Activated CD4-positive, CD25-positive, alpha-beta regulatory T cell treated with anti-CD3 and anti-CD28 coated beads, Interleukin-2, amount 50 U/mL, for 16 hours (primary cell): Measurements from ENCODE around the gene ISCA2.

ENCODE experiments used
- DNase-seq: peaks from one replicate; pipeline ENCODE4 v3.0.0-alpha.2; 2020; ENCODE audit warnings: low read depth, low spot score

Gene ISCA2

DNA sequence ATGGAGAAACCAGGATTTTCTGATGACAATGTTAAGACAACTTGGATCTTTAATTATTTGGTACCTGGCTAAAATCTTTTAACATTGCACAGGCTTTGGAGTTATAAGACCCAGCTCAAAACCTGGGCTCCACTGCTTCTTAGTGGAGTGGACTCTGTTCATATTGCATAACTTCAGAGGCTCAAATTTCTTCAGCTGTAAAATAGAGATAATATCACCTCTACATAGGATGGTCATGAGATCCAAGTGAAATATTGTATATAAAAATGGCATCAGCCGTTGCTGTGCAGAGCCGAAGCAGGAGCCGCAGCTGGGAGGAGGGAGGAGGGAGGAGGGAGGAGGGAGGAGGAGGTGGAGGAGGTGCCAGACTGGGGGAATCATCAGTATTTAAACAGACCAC lies 11.0 kb upstream of the ISCA2 start:
- DNase-seq: no peak

DNA sequence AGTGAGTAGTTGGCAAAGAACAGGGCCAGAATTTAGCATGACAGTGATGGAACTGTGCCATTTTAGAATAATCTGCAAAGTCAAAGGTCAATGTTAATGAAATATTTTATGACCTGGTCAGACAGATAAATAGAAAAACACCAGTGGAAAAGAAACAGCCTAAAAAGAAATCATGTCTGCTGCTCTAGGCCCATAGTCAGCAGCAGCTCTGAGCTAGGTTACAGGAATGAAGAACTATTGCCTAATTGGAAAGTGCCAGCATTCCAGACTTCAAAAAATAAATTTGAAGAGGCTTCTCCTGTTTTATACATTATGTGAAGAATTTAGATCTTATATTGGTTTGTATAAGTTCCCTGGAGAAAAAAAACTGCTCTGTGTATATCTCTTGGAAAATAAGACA lies 10.2 kb upstream of the ISCA2 start:
- no peak for DNase-seq

DNA sequence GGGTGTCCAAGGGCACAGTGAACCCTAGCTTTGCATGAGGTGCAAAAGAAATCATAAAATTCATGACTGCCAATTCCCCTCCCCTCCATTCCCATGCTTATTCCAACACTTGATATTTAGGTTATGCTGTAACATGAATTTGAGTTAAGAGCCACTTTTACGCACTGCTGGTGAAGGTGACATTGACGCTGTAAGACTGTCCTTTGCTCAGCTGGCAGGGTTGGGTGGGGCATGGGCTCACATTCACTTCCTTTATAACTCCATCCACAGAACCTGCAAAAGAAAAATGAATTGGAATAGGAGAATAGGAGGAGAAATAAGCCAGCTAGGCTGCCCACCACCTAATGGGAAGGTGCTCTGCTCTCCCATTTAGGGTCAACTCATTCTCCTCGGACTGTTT lies 7.4 kb upstream of the ISCA2 start:
- no peak for DNase-seq

DNA sequence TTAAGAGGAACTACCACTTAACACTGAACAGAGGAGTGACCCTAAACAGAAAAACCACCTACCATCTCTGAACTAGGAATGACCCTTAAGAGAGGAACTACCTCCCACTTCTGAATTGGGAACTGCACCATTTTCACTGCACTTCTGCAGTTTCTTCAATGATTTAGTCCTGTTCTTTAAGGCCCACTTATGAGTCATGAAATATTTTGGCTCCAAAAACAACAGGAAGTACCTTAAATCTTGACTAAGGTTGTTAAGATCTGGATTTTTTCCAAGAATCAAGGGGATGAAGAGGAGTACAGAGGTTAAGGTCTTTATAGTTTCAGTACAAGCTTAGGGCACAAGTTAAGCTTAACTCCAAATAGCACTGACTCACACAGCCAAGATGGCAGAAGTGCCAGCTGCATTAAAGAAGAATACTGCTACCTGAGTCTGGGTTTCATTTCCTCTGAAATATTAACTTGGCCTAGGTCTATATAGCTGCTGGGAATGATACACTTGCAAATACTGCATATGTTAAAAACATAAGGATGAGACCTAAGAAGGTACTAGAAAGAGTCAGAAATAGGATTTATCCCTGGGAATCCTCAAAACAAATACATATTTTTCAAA lies 4.7 kb upstream of the ISCA2 start:
- DNase-seq: no peak

DNA sequence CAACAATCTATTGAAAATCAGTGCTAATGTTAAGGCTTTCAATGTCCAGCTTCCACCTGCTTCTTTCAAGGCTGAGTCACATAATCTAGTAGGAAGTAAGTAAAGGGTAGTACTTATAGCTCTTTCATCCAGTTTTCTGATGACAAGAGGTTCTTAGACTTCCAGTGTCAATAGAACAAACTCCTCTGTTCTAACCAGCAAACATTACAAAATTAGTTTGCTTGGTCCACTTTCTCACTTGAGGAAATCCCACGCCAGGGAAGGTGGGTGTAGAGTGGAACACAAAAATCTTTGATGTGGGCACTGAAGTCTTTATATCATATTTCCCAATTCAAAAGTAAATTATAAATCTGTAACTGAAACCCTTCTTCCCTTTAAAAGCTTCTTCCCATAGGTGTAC lies 3.1 kb upstream of the ISCA2 start:
- DNase-seq: no peak

DNA sequence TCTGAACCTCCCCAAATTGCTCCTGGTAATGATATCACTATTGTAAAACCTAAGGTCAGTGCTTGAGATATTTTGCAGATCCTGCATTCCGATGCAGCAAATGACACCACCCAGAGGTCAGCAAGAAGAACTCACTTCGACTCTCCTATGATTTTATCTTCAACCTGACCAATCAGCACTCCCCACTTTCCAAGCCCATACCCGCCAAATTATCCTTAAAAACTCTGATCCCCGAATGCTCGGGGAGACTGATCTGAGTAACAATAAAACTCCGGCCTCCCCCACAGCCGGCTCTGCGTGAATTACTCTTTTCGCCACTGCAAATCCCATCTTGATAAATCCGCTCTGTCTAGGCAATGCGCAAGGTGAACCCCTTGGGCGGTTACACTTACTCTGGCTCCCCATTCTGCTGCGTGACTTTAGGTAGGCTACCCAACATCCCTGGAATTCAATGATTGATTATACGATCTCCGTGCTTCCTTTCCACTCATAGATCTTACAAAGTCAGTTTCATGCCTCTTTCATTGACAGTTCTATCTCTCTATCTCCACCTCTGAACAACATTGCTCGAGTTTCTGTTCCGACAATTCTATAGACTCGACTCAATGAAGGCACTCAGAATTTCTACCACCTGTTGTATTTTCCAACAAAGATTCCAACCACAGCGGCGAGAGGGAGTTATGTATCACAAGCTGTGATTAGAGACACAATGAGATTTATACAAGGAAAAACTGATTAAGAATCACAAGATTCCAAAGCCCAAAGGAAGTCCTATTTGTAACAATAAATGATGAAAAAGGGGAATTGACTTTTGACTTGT lies 1.4 kb upstream of the ISCA2 start:
- DNase-seq: no peak

DNA sequence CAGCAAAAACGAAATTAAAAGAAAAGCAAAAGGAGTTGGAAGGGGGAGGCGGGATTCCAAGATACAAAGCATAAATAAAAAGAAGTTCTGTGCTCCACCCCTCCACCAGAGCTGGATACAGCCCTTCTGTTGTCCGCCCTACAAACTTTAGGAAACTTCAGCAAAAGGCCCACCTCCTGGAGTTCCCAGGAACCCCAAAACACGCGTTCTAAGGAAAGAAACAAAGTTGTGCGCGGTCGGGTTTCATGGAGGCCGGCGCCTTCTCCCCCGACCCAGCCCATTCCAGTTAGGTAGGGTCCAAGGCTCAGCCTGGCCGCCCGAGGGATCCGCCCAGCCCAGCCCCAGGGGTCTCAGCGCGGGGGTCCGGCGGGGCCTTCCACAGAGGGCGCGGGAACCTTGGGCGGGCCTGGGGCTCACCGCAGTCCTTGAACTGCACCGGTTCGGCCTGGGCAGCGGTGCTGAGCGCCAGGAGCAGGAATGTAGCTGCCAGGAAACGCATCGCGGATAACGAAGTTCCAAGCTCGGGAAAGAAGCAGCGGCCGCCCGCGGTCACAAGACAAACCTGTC lies 706 bp upstream of the ISCA2 start, which contains the start of gene NPC2:
TSS of gene NPC2 (minus strand) at position 530 of the 567 bp plus-strand sequence. CDS start at position 499, 31 bp downstream.
- DNase-seq: no peak

DNA sequence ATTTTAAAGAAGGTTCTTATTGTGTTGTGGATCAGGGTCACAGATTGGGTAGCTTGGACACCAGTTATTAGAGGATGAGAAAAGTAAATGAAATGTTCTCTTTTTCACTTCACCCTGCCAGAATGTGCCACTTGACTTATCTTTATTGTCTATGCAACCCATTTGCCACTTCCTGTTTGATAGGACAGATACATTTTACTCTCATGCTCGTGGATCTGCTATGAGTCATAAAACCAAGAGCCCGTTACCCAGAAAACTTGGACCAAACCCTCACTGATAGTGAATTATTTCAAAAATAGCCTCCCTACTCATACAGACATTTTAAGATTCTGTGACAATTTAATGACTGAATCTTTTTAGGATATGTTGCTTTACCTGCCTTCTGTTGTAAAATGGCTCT lies 1.8 kb downstream of the ISCA2 start:
- no peak for DNase-seq

DNA sequence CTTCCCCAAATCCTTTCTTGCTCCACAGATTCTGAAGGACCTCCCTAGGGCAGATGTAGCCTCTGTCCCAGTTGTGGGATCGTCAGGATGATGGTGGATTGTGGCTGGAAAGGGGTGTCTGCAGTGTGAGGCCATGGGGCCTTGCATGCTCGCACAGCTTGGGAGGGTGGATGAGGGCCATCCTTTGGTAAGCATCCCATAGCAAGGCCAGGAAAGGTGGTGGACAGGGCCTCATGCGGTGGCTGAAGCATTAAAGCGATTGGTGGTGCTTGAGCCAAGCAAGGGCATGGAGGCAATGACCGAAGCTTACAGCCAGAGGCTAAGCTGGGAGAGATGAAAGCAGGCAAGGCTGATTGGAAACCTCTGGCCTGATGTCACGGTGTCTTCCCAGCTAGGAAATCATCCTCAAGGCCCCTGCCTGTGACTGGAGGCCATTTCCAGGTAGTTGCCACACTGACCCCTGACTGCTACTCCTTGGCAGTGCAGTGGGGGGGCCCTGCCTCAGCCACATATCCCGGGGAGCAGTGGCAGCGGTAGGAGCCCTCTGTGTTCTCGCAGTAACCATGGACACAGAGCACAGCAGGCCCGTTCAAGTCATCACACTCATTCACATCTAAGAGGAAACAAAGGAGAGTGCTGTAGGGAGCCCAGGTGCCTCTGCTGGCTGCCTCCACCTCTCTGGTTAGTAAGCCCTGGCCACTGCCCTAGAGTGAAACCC lies 7.0 kb downstream of the ISCA2 start:
- DNase-seq: no peak

DNA sequence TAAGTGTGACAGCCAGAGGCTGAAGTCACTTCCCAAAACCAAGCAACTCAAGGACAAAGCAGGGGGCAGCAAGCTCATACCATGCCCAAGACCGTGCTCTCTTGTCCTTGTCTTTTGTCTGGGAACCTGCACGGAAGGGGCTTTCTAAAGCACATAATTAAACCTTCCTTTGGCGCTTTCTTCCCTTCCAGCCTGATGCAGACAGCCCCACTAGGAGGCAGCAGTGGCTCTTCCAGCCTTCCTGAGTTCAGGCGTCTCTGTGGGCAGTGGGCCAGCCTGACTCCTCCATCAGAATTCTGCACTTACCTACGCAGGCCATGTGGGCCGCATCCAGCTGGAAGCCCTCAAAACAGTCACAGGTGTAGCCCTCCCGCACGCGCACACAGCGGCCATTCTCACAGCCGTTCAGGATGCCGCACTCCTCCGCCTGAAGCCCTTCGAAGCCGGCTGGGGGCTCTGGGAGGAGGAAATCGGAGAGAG lies 7.6 kb downstream of the ISCA2 start:
- DNase-seq: no peak

DNA sequence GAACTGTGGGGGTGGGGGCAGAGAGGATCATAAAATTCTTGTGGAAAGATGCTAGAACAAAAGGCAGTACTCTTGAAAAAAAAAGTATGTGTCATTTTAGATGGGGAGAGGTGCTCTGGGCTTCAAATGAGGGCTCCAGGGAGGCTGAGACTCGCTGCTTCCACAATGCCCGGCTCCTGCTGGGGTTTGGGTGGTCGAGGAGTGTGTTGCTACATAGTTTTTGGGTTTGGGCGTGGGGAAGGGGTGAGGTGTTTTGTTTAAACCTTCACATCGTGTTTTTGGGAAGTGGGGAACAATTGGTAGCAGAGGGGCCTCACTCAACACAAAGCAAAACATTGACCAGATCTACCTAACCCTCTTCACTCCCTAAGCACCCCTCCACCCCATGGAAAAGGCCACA lies 8.1 kb downstream of the ISCA2 start:
- DNase-seq: no peak

DNA sequence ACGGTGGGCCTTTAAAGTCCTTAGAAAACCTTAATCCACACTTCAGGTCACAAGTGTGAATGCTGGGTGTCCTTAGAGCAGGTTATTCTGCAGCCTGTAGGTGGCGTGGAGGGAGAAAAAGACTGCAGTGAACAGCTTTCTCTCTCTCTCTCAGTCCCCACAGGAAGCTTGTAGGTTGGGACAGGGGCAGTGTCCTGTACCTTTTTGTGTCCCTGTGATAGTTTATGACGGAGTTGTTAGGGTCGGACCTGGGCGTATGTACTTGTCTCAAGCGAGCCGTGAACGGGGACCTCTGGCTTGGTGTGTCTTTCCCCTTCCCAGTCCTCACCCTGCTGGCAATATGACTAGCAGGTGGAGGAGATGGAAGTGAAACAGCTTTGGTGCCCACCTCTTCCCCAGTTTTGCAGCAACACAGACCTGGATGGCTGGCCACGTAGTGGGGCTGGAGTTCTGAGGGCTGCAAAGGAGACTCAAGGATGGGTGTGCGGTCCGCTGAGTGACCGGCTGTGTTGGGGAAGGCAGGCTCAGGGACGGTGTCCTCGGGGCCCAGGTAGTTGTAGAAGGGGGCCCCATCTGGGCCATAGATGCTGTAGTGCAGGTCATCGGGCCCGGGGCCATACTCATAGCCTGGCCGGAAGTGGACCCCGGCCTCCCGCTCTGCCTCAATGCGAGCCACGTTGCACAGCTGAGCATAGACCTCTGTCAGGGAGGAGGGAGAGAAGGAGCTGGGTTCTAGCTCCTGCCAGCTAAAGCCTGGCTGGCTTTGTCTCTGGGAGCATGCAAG lies 8.9 kb downstream of the ISCA2 start:
- no peak for DNase-seq

DNA sequence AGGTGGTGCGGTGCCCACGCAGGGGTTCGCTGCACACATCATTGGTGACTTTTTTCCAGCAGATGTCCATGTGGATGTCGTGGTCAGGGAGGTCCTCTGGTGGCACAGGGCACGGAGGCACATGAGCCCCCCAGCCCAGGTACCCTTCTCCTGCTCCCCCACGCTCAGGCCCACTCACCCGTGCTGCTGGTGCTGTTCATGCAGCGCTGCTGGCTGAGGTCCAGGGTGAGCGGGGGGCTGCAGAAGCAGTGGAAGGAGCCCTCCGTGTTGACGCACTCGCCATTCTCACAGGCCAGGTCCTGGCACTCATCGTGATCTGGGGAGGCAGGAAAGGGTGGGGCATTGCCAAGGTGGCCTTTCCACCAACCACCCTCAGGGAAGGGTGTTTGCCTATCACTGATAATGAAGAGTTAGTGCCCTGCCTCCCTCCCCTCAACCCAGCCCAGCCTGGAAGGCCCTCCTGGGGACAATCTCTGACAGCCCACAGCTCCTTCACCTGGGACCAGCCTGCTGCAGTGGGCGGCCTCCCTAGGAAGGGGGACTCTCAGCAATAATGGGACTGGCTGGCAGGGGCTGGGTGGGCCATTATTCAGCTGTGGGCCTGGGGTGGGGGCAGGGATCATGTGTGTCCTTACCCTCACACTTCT lies 9.8 kb downstream of the ISCA2 start:
- no peak for DNase-seq

DNA sequence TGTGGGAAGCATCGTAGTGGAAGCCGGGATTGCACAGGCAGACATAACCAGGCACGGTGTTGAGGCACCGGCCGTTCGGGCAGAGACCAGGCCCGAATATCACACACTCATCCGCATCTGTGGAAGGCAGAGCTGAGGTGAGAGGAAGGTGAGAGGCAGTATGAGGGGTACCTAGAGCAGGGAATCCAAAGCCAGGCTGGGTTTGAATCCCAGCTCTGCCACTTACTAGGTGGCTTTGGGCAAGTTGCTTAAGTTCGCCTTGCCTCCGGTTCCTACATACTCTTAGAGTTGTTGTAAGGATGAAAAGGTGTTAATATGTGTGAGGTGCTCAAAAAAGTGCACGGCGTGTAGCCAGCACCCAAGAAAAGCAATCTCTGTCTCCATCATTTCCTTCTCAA lies 10.4 kb downstream of the ISCA2 start:
- no peak for DNase-seq

DNA sequence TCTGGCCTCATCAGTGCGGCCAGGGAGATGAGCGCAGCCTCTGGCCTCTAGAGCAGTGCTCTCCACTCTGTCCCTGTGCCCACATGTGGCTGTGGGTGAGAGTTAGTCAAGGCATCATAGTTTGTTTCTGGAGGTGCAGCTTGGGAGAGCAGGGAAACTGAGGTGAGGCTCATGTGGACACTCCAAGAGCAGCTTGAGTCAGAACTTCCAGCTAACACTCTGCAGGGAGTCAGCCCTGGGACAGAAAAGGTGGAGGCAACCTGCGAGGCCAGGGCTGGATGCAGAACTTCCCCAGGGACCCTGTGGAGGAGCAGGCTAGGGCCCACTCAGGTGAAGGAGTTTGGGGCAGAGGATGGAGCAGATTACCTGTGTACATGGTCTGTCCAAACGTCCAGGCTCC lies 10.8 kb downstream of the ISCA2 start:
- no peak for DNase-seq

DNA sequence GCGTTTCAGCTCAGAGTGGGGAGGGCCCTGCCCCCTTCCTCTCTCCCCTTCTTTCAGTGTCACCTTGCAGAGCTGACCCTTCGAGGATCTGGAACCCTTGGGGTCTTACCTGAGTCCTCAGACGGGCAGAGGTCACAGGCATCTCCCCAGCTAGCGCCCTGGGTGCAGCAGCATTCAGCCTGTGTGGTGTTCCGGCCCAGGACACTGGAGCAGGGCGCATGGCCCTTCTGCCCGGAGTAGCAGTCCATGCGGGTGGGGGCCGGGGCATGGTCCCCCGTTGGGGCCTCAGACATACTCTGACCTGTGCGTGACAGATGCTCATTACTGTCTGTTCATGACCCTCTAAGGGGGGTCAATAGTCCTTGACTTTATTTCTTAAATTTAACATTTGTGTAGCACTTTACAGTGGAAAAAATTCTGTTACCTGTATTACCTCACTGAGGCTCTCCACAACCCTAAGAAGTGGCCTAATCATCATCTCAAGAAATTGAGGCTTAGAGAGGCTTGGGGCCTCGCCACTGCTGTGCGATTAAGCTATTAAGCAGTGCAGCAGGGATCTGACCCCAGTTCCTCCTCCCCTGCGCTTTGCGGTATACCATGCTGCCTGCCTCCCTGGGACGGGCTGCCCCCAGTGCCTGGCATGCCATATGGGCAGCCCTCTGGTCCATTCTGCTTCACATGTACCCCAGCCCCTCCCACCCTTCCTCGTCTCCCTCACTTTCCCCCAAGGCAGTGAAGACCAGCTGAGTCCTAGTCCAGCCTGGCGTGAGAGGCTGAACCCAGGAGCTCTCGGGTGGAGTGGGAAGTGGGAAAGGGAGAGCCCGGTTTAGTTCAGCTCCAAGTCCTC lies 11.5 kb downstream of the ISCA2 start:
- DNase-seq: no peak

DNA sequence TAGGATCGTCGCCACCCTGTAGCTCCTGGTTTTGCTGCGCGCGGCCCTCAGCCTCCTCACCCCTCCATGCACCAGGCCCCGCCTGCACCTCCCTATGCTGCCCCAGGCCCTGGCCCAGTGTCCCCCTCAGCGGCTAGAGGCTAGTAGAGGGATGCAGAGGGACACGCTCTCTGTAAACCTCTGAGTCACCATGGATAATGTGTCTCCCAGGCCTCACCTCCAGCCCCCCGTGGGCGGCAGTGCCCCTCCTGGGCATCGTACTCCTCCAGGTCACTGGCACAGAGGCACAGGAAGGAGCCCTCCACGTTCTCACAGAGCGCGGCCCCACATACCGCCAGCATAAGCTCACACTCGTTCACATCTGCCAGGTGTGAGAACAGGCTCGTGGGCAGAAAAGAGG lies 12.3 kb downstream of the ISCA2 start:
- no peak for DNase-seq

DNA sequence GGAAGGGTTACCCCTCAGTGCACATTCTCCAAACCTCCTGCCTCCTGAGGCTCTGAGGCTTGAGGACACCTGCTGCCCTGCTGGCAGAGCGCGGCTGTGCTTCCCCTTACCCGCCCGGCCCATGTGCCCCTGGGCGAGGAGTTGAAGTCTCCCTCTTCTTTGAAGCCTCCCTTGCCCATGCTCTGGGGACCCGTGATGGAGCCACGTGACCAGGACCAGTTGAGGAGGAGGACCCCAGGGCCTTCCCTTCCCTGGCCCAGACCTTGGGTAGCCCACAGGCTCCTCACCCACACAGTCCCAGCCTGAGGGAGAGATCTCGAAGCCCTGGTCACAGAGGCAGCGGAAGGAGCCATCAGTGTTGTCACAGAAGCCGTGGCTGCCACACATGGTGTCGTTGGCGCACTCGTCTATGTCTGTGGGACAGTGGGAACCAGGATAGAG lies 12.9 kb downstream of the ISCA2 start:
- DNase-seq: no peak

DNA sequence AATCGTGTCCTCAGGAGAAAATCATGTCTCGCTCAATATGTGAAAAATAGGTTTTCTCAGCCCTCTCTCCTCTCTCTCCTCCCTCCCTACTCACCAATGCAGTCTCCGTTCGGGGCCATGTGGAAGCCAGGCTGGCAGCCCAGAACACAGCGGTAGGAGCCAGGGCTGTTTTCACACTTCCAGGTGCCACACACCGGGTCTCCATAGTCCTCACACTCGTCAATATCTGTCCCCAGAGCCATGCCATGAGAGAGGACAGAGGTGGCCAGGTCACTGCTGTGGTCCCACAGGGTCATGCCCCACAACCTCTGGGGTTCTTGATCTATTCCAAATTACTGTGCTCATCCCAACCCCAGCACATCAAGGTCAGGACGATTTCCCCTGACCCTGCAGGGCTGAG lies 13.5 kb downstream of the ISCA2 start:
- DNase-seq: no peak

DNA sequence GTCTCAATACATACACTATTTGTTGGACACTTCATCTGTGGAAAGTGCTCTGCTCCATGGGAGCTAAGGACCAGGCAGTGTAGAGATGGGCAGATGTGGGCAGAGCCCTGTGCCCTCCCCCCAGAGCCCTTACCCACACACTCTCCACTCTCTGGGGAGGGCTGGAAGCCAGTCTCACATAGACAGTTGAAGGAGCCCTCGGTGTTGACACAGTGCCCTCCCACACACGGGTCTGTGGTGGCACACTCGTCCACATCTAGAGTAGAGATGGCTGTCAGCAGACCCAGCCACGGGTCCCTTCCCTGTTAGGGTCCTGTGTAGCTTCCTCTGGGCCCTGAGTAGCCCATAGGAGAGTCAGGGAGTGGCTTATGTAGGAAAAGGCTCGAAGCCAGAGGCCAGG lies 14.3 kb downstream of the ISCA2 start:
- DNase-seq: no peak
